ENCODE data around the gene HPS1.

DNA sequence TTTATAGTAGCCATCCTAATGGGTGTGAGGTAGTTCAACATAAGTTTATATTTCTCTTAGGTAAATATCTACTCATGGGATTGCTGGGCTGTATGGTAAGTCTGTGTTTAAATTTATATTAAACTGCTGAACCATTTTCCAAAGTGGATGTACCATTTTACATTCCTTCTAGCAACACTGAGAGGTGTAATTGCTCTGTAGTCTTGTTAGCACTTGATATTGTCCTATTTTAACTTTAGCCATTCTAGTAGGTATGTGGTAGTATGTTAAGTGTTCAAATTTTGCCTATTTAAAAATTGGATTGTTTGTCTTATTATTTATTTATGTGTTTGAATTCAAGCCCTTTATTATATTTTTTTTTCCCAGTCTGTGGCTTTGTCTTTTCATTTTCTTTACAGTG lies 2.6 kb upstream of the HPS1 start:
- TF ChIP-seq POLR2A (IDR thresholded peaks at IDR 0.05; ENCODE audit: low read depth, low read length) (no peak), CTCF (conservative IDR thresholded peaks at IDR 0.05; ENCODE audit: low read depth, low read length) (no peak), BHLHE40 (IDR thresholded peaks at IDR 0.05; ENCODE audit: low read depth, low read length) (no peak), CHD1 (IDR thresholded peaks at IDR 0.05; ENCODE audit: low read depth, low read length) (no peak)

Measured in IMR-90 (cell line).